SK-N-SH (cell line): Measurements from ENCODE around the gene KCNIP4. TPM values are rescaled to one million over a fixed set of nuclear protein-coding genes. Genes with fewer than 3 reads are reported as not detected.

Experiments used
- CTCF ChIA-PET: fragments of 300-600, 350-600 bp; formaldehyde crosslinking; extraction: SDS; loops from one replicate; lab custom pipeline; 2021; lab: Yijun Ruan, JAX
- POLR2A ChIA-PET: fragments of 350-600 bp; sonication (Branson Sonifier 250); formaldehyde crosslinking; extraction: SDS; loops from one replicate; lab custom pipeline; 2020; ENCODE audit warnings: antibody characterized with exemption, inconsistent platforms; lab: Yijun Ruan, JAX
- DNase-seq: peaks from one replicate; pipeline ENCODE4 v3.0.0; 2012
- H2AFZ ChIP-seq: fragments of 200-600 bp; sonication (generic); 2 replicates; pipeline ENCODE4 v1.8.1; 2016; ENCODE audit warnings: antibody characterized with exemption, mild to moderate bottlenecking, low read depth
- H3F3A ChIP-seq: fragments of 200-600 bp; sonication (generic); replicated peaks from 2 replicates; pipeline ENCODE3; 2016; ENCODE audit warnings: antibody characterized with exemption, mild to moderate bottlenecking; ENCODE audit not compliant: insufficient read depth
- H3K27ac ChIP-seq, 2 experiments: fragments of 200-500 bp in 1 of 2; fragments of 200-600 bp in 1 of 2; sonication (Bioruptor generic) in 1 of 2; sonication (generic), shearing (Covaris generic) in 1 of 2; 2 replicates each; pipeline versions ENCODE4 v1.5.1 to v1.6.1; 2014 to 2016; ENCODE audit warnings: low read depth in 2 of 2, inconsistent platforms in 1 of 2, low read length in 1 of 2, mild to moderate bottlenecking in 1 of 2, mixed read lengths in 1 of 2
- H3K27me3 ChIP-seq: fragments of 200-600 bp; sonication (generic), shearing (Covaris generic); 2 replicates; pipeline ENCODE4 v1.6.1; 2016; ENCODE audit warnings: mixed run types; ENCODE audit not compliant: insufficient read depth
- H3K36me3 ChIP-seq, 2 experiments: fragments of 200-500 bp in 1 of 2; fragments of 200-600 bp in 1 of 2; sonication (Bioruptor generic) in 1 of 2; sonication (generic) in 1 of 2; replicated peaks in 1 of 2; 2 replicates each; pipeline versions ENCODE3 to v1.5.1; 2014 to 2016; ENCODE audit warnings: low read length in 1 of 2, mild to moderate bottlenecking in 1 of 2; ENCODE audit not compliant: insufficient read depth in 2 of 2, control insufficient read depth in 1 of 2
- H3K4me1 ChIP-seq, 2 experiments: fragments of 200-500 bp in 1 of 2; fragments of 200-600 bp in 1 of 2; sonication (Bioruptor generic) in 1 of 2; sonication (generic), shearing (Covaris generic) in 1 of 2; 2 replicates each; pipeline versions ENCODE4 v1.5.1 to v1.6.1; 2014 to 2016; ENCODE audit warnings: low read depth in 1 of 2, low read length in 1 of 2, mixed run types in 1 of 2; ENCODE audit not compliant: insufficient read depth in 2 of 2, control insufficient read depth in 1 of 2
- H3K4me2 ChIP-seq: fragments of 200-600 bp; sonication (generic), shearing (Covaris generic); 2 replicates; pipeline ENCODE4 v1.6.1; 2017; ENCODE audit warnings: mixed run types
- H3K4me3 ChIP-seq, 2 experiments: fragments of 200-500 bp in 1 of 2; fragments of 200-600 bp in 1 of 2; sonication (Bioruptor generic) in 1 of 2; sonication (generic), shearing (Covaris generic) in 1 of 2; 2 replicates each; pipeline versions ENCODE4 v1.5.1 to v1.8.1; 2014 to 2016; ENCODE audit warnings: low read depth in 2 of 2, inconsistent platforms in 1 of 2, low read length in 1 of 2, mild to moderate bottlenecking in 1 of 2, mixed read lengths in 1 of 2, moderate library complexity in 1 of 2
- H3K79me2 ChIP-seq: fragments of 200-600 bp; sonication (generic); 2 replicates; pipeline ENCODE4 v1.8.1; 2017; ENCODE audit warnings: mild to moderate bottlenecking; ENCODE audit not compliant: insufficient read depth
- H3K9ac ChIP-seq: fragments of 200-600 bp; sonication (generic); 2 replicates; pipeline ENCODE4 v1.6.1; 2017; ENCODE audit warnings: mixed run types
- H3K9me2 ChIP-seq: fragments of 200-600 bp; sonication (generic); 2 replicates; pipeline ENCODE4 v1.6.1; 2017; ENCODE audit warnings: mixed run types
- H3K9me3 ChIP-seq: fragments of 200-600 bp; sonication (generic); 2 replicates; pipeline ENCODE4 v1.6.1; 2017; ENCODE audit warnings: mixed run types, mild to moderate bottlenecking, moderate library complexity
- H4K20me1 ChIP-seq: fragments of 200-600 bp; sonication (generic); 2 replicates; pipeline ENCODE4 v1.6.1; 2017; ENCODE audit warnings: mild to moderate bottlenecking, mixed run types; ENCODE audit not compliant: insufficient read depth
- FOSL2 ChIP-seq: IDR thresholded peaks from 2 replicates; pipeline ENCODE4 v1.4.0; 2012; ENCODE audit warnings: low read depth, mild to moderate bottlenecking, moderate library complexity, borderline replicate concordance
- FOXJ3 ChIP-seq: sonication (generic); formaldehyde crosslinking; IDR thresholded peaks from 2 replicates; pipeline ENCODE4 v1.5.1; 2020; ENCODE audit warnings: mild to moderate bottlenecking, missing genetic modification reagents
- GABPA ChIP-seq: IDR thresholded peaks from 2 replicates; pipeline ENCODE4 v1.4.0; 2012; ENCODE audit warnings: low read depth, mild to moderate bottlenecking
- GATA2 ChIP-seq: sonication (generic); formaldehyde crosslinking; IDR thresholded peaks from 2 replicates; pipeline ENCODE4 v1.5.0; 2020; ENCODE audit warnings: mild to moderate bottlenecking, missing genetic modification reagents
- NRF1 ChIP-seq: IDR thresholded peaks from 2 replicates; pipeline ENCODE4 v1.6.1; 2012; ENCODE audit warnings: low read depth, mild to moderate bottlenecking, low read length
- POLR2AphosphoS5 ChIP-seq: IDR thresholded peaks from 2 replicates; pipeline ENCODE4 v1.6.1; 2012; ENCODE audit warnings: low read depth, low read length
- RAD21 ChIP-seq: IDR thresholded peaks from 2 replicates; pipeline ENCODE4 v1.6.1; 2012; ENCODE audit warnings: mild to moderate bottlenecking, low read length
- RXRA ChIP-seq: IDR thresholded peaks from 2 replicates; pipeline ENCODE4 v1.4.0; 2012; ENCODE audit warnings: low read depth, mild to moderate bottlenecking, borderline replicate concordance
- YY1 ChIP-seq: IDR thresholded peaks from 2 replicates; pipeline ENCODE4 v1.4.0; 2012; ENCODE audit warnings: low read depth, mild to moderate bottlenecking
- polyA plus RNA-seq, 3 experiments: library from polyadenylated mRNA; depleted of rRNA; stranded (reverse); fragments of >200 nt; gene quantifications; 2 replicates each; pipeline ENCODE4 v1.2.3, GENCODE V29; 2012
- TF ChIP-seq, protein P1 (sequence below): IDR thresholded peaks from 2 replicates; pipeline ENCODE4 v1.6.1; 2012; ENCODE audit warnings: mild to moderate bottlenecking, low read depth, low read length, moderate library complexity
- TF ChIP-seq, protein P2 (sequence below): IDR thresholded peaks from 2 replicates; pipeline ENCODE4 v1.4.0; 2012; ENCODE audit warnings: low read depth, borderline replicate concordance
- TF ChIP-seq, protein P3 (sequence below): IDR thresholded peaks from 2 replicates; pipeline ENCODE4; 2012
- TF ChIP-seq, protein P4 (sequence below): IDR thresholded peaks from 2 replicates; pipeline ENCODE4 v1.4.0; 2012; ENCODE audit warnings: low read depth
- TF ChIP-seq, protein P5 (sequence below): fragments of 200-600 bp; sonication (generic); IDR thresholded peaks from 2 replicates; pipeline ENCODE4 v1.6.1; 2017; ENCODE audit warnings: antibody characterized with exemption, mild to moderate bottlenecking, moderate library complexity
- TF ChIP-seq, protein P6 (sequence below): fragments of 150-350 bp; IDR thresholded peaks from 2 replicates; pipeline ENCODE4 v1.6.1; 2016; ENCODE audit warnings: mild to moderate bottlenecking, low read depth, low read length

Gene KCNIP4
- polyA plus RNA-seq, 1 of the 3 experiments (the other 2 are of a cell fraction) = 0.18 TPM

DNA sequence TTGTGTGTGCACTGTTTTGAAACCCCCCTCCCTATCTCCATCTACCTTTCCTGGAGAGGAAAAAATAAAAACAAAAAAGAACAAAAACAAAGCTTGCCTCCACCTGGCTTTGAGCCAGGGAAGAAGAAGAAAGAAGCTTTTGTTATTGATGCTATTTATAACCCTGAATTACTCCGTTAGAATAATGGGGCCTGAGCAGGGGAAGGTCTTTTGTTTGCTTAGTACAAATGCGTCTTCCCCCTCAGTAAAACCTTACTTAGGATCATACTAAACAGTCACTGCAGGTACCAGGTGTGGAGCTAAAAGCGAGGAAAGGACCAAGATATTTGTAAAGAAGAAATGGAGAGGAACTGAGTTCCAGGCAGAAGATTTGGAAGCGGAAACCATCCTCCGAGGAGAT, 352.1 kb downstream of the KCNIP4 start (continued):
- TF ChIP-seq, protein P1, sequence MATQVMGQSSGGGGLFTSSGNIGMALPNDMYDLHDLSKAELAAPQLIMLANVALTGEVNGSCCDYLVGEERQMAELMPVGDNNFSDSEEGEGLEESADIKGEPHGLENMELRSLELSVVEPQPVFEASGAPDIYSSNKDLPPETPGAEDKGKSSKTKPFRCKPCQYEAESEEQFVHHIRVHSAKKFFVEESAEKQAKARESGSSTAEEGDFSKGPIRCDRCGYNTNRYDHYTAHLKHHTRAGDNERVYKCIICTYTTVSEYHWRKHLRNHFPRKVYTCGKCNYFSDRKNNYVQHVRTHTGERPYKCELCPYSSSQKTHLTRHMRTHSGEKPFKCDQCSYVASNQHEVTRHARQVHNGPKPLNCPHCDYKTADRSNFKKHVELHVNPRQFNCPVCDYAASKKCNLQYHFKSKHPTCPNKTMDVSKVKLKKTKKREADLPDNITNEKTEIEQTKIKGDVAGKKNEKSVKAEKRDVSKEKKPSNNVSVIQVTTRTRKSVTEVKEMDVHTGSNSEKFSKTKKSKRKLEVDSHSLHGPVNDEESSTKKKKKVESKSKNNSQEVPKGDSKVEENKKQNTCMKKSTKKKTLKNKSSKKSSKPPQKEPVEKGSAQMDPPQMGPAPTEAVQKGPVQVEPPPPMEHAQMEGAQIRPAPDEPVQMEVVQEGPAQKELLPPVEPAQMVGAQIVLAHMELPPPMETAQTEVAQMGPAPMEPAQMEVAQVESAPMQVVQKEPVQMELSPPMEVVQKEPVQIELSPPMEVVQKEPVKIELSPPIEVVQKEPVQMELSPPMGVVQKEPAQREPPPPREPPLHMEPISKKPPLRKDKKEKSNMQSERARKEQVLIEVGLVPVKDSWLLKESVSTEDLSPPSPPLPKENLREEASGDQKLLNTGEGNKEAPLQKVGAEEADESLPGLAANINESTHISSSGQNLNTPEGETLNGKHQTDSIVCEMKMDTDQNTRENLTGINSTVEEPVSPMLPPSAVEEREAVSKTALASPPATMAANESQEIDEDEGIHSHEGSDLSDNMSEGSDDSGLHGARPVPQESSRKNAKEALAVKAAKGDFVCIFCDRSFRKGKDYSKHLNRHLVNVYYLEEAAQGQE = no peak
- no peak for TF ChIP-seq FOSL2
- no peak for TF ChIP-seq RAD21
- TF ChIP-seq NRF1 = no peak

DNA sequence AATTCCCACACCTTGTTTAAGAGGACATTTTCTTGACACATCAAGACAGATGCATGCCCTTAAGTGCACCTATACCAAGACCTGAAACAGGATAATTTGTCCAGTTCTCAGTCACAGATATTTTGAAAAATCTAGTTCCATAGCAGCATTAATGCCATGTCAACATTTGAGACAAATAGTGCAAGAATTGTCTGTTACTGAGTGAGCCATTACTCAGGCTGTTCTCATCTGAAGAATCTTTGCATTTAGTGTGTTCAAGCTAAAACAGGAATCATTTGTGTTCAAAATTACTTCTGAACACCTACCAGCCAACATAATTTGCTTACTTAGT, 354.9 kb downstream of the KCNIP4 start:
- Histone ChIP-seq H3K4me1 (peaks cover 0 to 9% of the 10 kb centered on the region in 2 experiments; a peak in 2 of 4 replicates), H3K4me2 (0 out of 2 replicates have a peak overlapping the region, but pooled peaks have one; percentile 47), H3K4me3 (no peak overlapping the region; a peak in 1 of 4 replicates), H3K9ac (no peak overlapping the region), H2AFZ (no peak overlapping the region), H3K36me3 (no peaks in the 10 kb centered on the region), H4K20me1 (no peaks in the 10 kb centered on the region), H3F3A (no peaks in the 10 kb centered on the region), H3K79me2 (no peaks in the 10 kb centered on the region), H3K27me3 (no peaks in the 10 kb centered on the region), H3K9me2 (no peaks in the 10 kb centered on the region), H3K9me3 (no peaks in the 10 kb centered on the region), H3K27ac (peak overlapping the region in 1 of 2 experiments; percentile 76; a peak in 2 of 4 replicates)
- ChIA-PET POLR2A (no interaction called here), CTCF (interaction anchor here (1.2 kb wide), 1 partner anchor 19 kb away, joined by 3 read pairs; no protein-coding TSS in a partner anchor)
- TF ChIP-seq, protein P1 = no peak
- TF ChIP-seq, protein P2, sequence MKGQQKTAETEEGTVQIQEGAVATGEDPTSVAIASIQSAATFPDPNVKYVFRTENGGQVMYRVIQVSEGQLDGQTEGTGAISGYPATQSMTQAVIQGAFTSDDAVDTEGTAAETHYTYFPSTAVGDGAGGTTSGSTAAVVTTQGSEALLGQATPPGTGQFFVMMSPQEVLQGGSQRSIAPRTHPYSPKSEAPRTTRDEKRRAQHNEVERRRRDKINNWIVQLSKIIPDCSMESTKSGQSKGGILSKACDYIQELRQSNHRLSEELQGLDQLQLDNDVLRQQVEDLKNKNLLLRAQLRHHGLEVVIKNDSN = no peak
- no peak for TF ChIP-seq NRF1
- TF ChIP-seq RXRA = no peak
- no peak for TF ChIP-seq POLR2AphosphoS5
- TF ChIP-seq GABPA = no peak
- TF ChIP-seq, protein P3, sequence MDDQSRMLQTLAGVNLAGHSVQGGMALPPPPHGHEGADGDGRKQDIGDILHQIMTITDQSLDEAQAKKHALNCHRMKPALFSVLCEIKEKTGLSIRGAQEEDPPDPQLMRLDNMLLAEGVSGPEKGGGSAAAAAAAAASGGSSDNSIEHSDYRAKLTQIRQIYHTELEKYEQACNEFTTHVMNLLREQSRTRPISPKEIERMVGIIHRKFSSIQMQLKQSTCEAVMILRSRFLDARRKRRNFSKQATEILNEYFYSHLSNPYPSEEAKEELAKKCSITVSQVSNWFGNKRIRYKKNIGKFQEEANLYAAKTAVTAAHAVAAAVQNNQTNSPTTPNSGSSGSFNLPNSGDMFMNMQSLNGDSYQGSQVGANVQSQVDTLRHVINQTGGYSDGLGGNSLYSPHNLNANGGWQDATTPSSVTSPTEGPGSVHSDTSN = no peak
- TF ChIP-seq FOXJ3 (CRISPR knock-in tag) = no peak
- no peak for TF ChIP-seq GATA2
- TF ChIP-seq, protein P4, sequence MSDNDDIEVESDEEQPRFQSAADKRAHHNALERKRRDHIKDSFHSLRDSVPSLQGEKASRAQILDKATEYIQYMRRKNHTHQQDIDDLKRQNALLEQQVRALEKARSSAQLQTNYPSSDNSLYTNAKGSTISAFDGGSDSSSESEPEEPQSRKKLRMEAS = no peak
- no peak for TF ChIP-seq YY1
- TF ChIP-seq, protein P5, sequence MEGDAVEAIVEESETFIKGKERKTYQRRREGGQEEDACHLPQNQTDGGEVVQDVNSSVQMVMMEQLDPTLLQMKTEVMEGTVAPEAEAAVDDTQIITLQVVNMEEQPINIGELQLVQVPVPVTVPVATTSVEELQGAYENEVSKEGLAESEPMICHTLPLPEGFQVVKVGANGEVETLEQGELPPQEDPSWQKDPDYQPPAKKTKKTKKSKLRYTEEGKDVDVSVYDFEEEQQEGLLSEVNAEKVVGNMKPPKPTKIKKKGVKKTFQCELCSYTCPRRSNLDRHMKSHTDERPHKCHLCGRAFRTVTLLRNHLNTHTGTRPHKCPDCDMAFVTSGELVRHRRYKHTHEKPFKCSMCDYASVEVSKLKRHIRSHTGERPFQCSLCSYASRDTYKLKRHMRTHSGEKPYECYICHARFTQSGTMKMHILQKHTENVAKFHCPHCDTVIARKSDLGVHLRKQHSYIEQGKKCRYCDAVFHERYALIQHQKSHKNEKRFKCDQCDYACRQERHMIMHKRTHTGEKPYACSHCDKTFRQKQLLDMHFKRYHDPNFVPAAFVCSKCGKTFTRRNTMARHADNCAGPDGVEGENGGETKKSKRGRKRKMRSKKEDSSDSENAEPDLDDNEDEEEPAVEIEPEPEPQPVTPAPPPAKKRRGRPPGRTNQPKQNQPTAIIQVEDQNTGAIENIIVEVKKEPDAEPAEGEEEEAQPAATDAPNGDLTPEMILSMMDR = no peak
- TF ChIP-seq, protein P6, sequence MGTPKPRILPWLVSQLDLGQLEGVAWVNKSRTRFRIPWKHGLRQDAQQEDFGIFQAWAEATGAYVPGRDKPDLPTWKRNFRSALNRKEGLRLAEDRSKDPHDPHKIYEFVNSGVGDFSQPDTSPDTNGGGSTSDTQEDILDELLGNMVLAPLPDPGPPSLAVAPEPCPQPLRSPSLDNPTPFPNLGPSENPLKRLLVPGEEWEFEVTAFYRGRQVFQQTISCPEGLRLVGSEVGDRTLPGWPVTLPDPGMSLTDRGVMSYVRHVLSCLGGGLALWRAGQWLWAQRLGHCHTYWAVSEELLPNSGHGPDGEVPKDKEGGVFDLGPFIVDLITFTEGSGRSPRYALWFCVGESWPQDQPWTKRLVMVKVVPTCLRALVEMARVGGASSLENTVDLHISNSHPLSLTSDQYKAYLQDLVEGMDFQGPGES = no peak
- no peak for DNase-seq
